Neural progenitor cell (in vitro differentiated cells): ENCODE measurements around the gene DDIT3. TPM values are rescaled to one million over a fixed set of nuclear protein-coding genes. Genes with fewer than 3 reads are reported as not detected.
A peak's percentile ranks its signal among the peaks of the same experiment; 100 is the strongest.

ENCODE experiments used
- DNase-seq: peaks from one replicate; pipeline ENCODE4 v3.0.0-alpha.2; 2016; ENCODE audit warnings: low spot score
- H2AFZ ChIP-seq: fragments of 200-600 bp; sonication (generic); replicated peaks from 2 replicates; pipeline ENCODE4 v1.6.1; 2016; ENCODE audit warnings: antibody characterized with exemption
- H3F3A ChIP-seq: fragments of 200-600 bp; sonication (generic); 2 replicates; pipeline ENCODE4 v1.6.1; 2016; ENCODE audit warnings: antibody characterized with exemption, low read depth
- H3K27ac ChIP-seq: fragments of 200-600 bp; sonication (generic); 2 replicates; pipeline ENCODE4 v1.5.1; 2016; ENCODE audit warnings: mild to moderate bottlenecking
- H3K27me3 ChIP-seq: fragments of 200-600 bp; sonication (generic); 2 replicates; pipeline ENCODE4 v1.6.1; 2016; ENCODE audit warnings: mild to moderate bottlenecking, moderate library complexity
- H3K36me3 ChIP-seq: fragments of 200-600 bp; sonication (generic); 2 replicates; pipeline ENCODE4 v1.5.1; 2016
- H3K4me1 ChIP-seq: fragments of 200-600 bp; sonication (generic); 2 replicates; pipeline ENCODE4 v1.6.1; 2016; ENCODE audit warnings: mixed run types
- H3K4me2 ChIP-seq: fragments of 200-600 bp; sonication (generic); 2 replicates; pipeline ENCODE4 v1.6.1; 2016
- H3K4me3 ChIP-seq: fragments of 200-600 bp; sonication (generic); 2 replicates; pipeline ENCODE4 v1.5.1; 2016
- H3K79me2 ChIP-seq: fragments of 200-600 bp; sonication (generic); 2 replicates; pipeline ENCODE4 v1.6.1; 2016; ENCODE audit warnings: low read depth
- H3K9ac ChIP-seq: fragments of 200-600 bp; sonication (generic); 2 replicates; pipeline ENCODE4 v1.6.1; 2016
- H3K9me3 ChIP-seq: fragments of 200-600 bp; sonication (generic); 2 replicates; pipeline ENCODE4 v1.5.1; 2016; ENCODE audit warnings: low read depth
- H4K20me1 ChIP-seq: fragments of 200-600 bp; sonication (generic); 2 replicates; pipeline ENCODE4 v1.6.1; 2016; ENCODE audit warnings: low read depth
- H3K27ac Mint-ChIP-seq: 3 replicates; pipeline ENCODE4 v1.8.0; 2021; ENCODE audit warnings: mixed read lengths
- H3K27me3 Mint-ChIP-seq: 2 replicates; pipeline ENCODE4 v1.8.0; 2022; ENCODE audit warnings: low read depth, mild to moderate bottlenecking, inconsistent platforms, moderate library complexity, mixed read lengths; ENCODE audit not compliant: insufficient read depth
- H3K36me3 Mint-ChIP-seq: 3 replicates; pipeline ENCODE4 v1.8.0; 2021; ENCODE audit warnings: mixed read lengths
- H3K4me1 Mint-ChIP-seq: 3 replicates; pipeline ENCODE4 v1.8.0; 2021; ENCODE audit warnings: mixed read lengths
- H3K4me3 Mint-ChIP-seq: 3 replicates; pipeline ENCODE4 v1.8.0; 2021; ENCODE audit warnings: mild to moderate bottlenecking, moderate library complexity, mixed read lengths
- H3K9me3 Mint-ChIP-seq: 3 replicates; pipeline ENCODE4 v1.8.0; 2020; ENCODE audit warnings: mixed read lengths
- EZH2 ChIP-seq: fragments of 200-600 bp; sonication (generic); IDR thresholded peaks from 2 replicates; pipeline ENCODE4 v1.6.1; 2017; ENCODE audit warnings: antibody characterized with exemption, mild to moderate bottlenecking, moderate library complexity
- EZH2phosphoT487 ChIP-seq: fragments of 200-600 bp; sonication (generic); IDR thresholded peaks from 2 replicates; pipeline ENCODE4 v1.6.1; 2017; ENCODE audit warnings: antibody characterized with exemption
- total RNA-seq: library from RNA; depleted of rRNA; stranded (reverse); fragments of >200 nt; gene quantifications from 2 replicates; pipeline ENCODE4 v1.2.3, GENCODE V29; 2015; ENCODE audit warnings: low replicate concordance
- TF ChIP-seq, protein P1 (sequence below): fragments of 200-600 bp; sonication (generic); IDR thresholded peaks from 2 replicates; pipeline ENCODE4 v1.5.1; 2017; ENCODE audit warnings: antibody characterized with exemption, mild to moderate bottlenecking

DDIT3 gene
- total RNA-seq, 1 donor from 2014 or later: 2.3 TPM

DNA sequence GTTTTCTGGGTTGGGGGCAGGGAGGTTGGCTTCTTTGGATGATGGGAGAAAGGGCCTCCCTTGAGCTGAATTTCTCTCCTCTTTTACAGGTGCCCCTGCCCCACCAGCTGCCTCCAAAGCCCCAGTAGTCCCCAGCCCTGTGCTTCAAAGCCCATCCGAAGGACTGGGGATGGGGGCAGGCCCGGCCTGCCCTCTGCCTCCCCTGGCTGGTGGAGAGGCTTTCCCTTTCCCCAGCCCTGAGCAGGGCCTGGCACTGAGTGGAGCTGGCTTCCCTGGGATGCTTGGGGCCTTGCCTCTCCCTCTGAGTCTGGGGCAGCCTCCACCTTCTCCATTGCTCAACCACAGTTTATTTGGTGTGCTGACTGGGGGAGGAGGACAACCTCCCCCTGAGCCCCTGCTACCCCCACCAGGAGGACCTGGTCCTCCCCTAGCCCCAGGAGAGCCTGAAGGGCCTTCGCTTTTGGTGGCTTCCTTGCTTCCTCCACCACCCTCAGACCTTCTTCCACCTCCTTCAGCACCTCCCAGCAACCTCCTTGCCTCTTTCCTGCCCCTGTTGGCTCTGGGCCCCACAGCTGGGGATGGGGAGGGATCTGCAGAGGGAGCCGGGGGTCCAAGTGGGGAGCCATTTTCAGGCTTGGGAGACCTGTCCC, 6.3 kb upstream of the DDIT3 start:
- no peaks in the 10 kb centered on the region for H3K9me3 ChIP-seq
- TF ChIP-seq, protein P1, sequence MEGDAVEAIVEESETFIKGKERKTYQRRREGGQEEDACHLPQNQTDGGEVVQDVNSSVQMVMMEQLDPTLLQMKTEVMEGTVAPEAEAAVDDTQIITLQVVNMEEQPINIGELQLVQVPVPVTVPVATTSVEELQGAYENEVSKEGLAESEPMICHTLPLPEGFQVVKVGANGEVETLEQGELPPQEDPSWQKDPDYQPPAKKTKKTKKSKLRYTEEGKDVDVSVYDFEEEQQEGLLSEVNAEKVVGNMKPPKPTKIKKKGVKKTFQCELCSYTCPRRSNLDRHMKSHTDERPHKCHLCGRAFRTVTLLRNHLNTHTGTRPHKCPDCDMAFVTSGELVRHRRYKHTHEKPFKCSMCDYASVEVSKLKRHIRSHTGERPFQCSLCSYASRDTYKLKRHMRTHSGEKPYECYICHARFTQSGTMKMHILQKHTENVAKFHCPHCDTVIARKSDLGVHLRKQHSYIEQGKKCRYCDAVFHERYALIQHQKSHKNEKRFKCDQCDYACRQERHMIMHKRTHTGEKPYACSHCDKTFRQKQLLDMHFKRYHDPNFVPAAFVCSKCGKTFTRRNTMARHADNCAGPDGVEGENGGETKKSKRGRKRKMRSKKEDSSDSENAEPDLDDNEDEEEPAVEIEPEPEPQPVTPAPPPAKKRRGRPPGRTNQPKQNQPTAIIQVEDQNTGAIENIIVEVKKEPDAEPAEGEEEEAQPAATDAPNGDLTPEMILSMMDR: no peak
- no peak for TF ChIP-seq EZH2
- no peak for TF ChIP-seq EZH2phosphoT487
- no peak overlapping the region for H3K27ac ChIP-seq
- no peak overlapping the region for H3K9ac ChIP-seq
- peaks cover 13% of the 10 kb centered on the region for H3K79me2 ChIP-seq
- H2AFZ ChIP-seq: no peak overlapping the region
- peaks cover 15% of the 10 kb centered on the region for H3K36me3 Mint-ChIP-seq
- H3F3A ChIP-seq: peaks cover 42% of the 10 kb centered on the region
- no peaks in the 10 kb centered on the region for H3K36me3 ChIP-seq
- no peak overlapping the region for H3K4me3 Mint-ChIP-seq
- peaks cover 31% of the 10 kb centered on the region for H4K20me1 ChIP-seq
- H3K27ac Mint-ChIP-seq: no peak overlapping the region
- no peak for DNase-seq
- H3K27me3 ChIP-seq: no peaks in the 10 kb centered on the region
- peaks cover 16% of the 10 kb centered on the region for H3K4me1 ChIP-seq
- H3K4me3 ChIP-seq: no peak overlapping the region
- H3K4me2 ChIP-seq: no peak overlapping the region
- H3K27me3 Mint-ChIP-seq: peaks cover 9% of the 10 kb centered on the region
- H3K9me3 Mint-ChIP-seq: no peaks in the 10 kb centered on the region
- H3K4me1 Mint-ChIP-seq: peaks cover 36% of the 10 kb centered on the region

DNA sequence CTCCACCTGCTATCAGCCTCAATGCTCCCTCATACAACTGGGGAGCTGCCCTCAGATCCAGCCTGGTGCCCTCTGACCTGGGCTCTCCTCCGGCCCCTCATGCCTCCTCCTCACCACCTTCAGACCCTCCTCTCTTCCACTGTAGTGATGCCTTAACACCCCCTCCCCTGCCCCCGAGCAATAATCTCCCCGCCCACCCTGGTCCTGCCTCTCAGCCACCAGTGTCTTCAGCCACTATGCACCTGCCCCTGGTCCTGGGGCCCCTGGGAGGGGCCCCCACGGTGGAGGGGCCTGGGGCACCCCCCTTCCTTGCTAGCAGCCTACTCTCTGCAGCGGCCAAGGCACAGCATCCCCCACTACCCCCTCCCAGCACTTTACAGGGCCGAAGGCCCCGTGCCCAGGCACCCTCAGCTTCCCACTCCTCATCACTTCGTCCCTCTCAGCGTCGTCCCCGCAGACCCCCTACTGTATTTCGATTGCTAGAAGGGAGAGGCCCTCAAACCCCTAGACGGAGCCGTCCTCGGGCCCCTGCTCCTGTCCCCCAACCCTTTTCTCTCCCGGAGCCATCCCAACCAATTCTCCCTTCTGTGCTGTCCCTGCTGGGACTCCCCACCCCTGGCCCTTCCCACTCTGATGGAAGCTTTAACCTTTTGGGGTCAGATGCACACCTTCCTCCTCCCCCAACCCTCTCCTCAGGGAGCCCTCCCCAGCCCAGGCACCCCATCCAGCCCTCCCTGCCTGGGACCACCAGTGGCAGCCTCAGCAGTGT, 5.5 kb upstream of the DDIT3 start:
- H3F3A ChIP-seq: peaks cover 46% of the 10 kb centered on the region
- no peak overlapping the region for H3K9ac ChIP-seq
- DNase-seq: no peak
- peaks cover 21% of the 10 kb centered on the region for H3K4me1 ChIP-seq
- no peak overlapping the region for H3K27ac ChIP-seq
- Mint-ChIP-seq H3K9me3 (no peaks in the 10 kb centered on the region), H3K36me3 (peaks cover 12% of the 10 kb centered on the region), H3K27ac (no peak overlapping the region), H3K4me3 (no peak overlapping the region), H3K27me3 (peaks cover 9% of the 10 kb centered on the region), H3K4me1 (peaks cover 44% of the 10 kb centered on the region)
- no peak for TF ChIP-seq EZH2
- TF ChIP-seq EZH2phosphoT487: no peak
- TF ChIP-seq, protein P1: no peak
- peaks cover 34% of the 10 kb centered on the region for H4K20me1 ChIP-seq
- no peak overlapping the region for H3K4me3 ChIP-seq
- H3K4me2 ChIP-seq: no peak overlapping the region
- no peak overlapping the region for H2AFZ ChIP-seq
- H3K36me3 ChIP-seq: no peaks in the 10 kb centered on the region
- H3K9me3 ChIP-seq: no peaks in the 10 kb centered on the region
- H3K79me2 ChIP-seq: peaks cover 13% of the 10 kb centered on the region
- H3K27me3 ChIP-seq: no peaks in the 10 kb centered on the region

DNA sequence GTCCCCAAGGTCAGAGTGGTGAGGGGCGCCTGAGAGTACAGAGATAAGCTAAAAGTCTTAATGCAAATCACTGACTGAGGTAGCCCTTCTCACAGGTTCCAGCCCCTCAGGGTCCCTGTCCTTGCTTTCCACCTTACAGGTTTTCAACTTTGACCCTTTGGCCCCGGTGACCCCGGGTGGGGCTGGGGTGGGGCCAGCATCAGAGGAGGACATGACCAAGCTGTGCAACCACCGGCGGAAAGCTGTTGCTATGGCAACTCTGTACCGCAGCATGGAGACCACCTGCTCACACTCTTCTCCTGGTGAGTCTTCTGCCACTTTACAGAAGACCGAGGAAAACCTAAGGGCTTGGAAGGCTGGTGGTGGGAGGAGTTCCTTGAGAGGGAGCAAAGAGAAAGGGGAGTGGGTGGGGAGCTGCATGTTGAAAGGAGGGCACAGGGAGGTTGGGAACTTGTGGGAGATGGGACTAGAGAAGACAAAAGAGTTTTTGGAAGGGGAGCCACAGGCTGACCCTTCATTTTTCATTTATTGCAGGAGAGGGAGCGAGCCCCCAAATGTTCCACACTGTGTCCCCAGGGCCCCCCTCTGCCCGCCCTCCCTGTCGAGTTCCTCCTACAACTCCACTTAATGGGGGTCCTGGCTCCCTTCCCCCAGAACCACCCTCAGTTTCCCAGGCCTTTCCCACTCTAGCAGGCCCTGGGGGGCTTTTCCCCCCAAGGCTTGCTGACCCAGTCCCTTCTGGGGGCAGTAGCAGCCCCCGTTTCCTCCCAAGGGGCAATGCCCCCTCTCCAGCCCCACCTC, 4.7 kb upstream of the DDIT3 start:
- Histone ChIP-seq H3F3A (peaks cover 47% of the 10 kb centered on the region), H3K4me1 (peaks cover 21% of the 10 kb centered on the region), H3K9me3 (no peaks in the 10 kb centered on the region), H3K27me3 (no peaks in the 10 kb centered on the region), H3K9ac (no peak overlapping the region), H3K36me3 (no peaks in the 10 kb centered on the region), H3K27ac (no peak overlapping the region), H4K20me1 (peaks cover 31% of the 10 kb centered on the region), H3K4me3 (no peak overlapping the region), H3K79me2 (peaks cover 13% of the 10 kb centered on the region), H2AFZ (no peak overlapping the region), H3K4me2 (peak overlapping the region; percentile 24)
- Mint-ChIP-seq H3K4me3 (peak overlapping the region; percentile 98), H3K4me1 (peaks cover 46% of the 10 kb centered on the region), H3K9me3 (no peaks in the 10 kb centered on the region), H3K36me3 (peaks cover 12% of the 10 kb centered on the region), H3K27ac (no peak overlapping the region), H3K27me3 (peaks cover 11% of the 10 kb centered on the region)
- TF ChIP-seq, protein P1: no peak
- TF ChIP-seq EZH2 (no peak), EZH2phosphoT487 (no peak)
- no peak for DNase-seq
